HCT116 (cell line): ENCODE data around the gene ZNF892.

Source experiments
- EZH2 ChIP-seq: fragments of 200-600 bp; sonication (generic); IDR thresholded peaks from 2 replicates; pipeline ENCODE4 v1.6.1; 2017; ENCODE audit warnings: antibody characterized with exemption, mixed run types
- TF ChIP-seq, protein P1 (sequence below): IDR thresholded peaks from 2 replicates; pipeline ENCODE4 v1.6.1; 2012; ENCODE audit warnings: low read depth
- TF ChIP-seq, protein P2 (sequence below): IDR thresholded peaks from 2 replicates; pipeline ENCODE4 v1.6.1; 2012
- TF ChIP-seq, protein P3 (sequence below): IDR thresholded peaks from 2 replicates; pipeline ENCODE4 v1.6.1; 2012

DNA sequence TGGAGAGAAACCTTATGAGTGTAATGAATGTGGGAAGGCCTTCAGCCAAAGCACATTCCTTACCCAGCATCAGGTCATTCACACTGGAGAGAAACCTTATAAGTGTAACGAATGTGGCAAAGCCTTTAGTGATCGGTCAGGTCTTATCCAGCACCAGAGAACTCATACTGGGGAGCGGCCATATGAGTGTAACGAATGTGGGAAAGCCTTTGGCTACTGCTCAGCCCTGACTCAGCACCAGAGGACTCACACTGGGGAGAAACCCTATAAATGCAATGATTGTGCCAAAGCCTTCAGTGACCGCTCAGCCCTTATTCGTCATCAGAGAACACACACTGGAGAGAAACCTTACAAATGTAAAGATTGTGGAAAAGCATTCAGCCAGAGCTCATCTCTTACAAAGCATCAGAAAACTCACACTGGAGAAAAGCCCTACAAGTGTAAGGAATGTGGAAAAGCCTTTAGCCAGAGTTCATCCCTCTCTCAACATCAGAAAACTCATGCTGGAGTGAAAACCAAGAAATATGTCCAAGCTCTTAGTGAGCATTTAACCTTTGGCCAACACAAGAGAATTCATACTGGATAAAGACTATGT is 7.8 kb downstream of the ZNF892 start:
- TF ChIP-seq, protein P1, sequence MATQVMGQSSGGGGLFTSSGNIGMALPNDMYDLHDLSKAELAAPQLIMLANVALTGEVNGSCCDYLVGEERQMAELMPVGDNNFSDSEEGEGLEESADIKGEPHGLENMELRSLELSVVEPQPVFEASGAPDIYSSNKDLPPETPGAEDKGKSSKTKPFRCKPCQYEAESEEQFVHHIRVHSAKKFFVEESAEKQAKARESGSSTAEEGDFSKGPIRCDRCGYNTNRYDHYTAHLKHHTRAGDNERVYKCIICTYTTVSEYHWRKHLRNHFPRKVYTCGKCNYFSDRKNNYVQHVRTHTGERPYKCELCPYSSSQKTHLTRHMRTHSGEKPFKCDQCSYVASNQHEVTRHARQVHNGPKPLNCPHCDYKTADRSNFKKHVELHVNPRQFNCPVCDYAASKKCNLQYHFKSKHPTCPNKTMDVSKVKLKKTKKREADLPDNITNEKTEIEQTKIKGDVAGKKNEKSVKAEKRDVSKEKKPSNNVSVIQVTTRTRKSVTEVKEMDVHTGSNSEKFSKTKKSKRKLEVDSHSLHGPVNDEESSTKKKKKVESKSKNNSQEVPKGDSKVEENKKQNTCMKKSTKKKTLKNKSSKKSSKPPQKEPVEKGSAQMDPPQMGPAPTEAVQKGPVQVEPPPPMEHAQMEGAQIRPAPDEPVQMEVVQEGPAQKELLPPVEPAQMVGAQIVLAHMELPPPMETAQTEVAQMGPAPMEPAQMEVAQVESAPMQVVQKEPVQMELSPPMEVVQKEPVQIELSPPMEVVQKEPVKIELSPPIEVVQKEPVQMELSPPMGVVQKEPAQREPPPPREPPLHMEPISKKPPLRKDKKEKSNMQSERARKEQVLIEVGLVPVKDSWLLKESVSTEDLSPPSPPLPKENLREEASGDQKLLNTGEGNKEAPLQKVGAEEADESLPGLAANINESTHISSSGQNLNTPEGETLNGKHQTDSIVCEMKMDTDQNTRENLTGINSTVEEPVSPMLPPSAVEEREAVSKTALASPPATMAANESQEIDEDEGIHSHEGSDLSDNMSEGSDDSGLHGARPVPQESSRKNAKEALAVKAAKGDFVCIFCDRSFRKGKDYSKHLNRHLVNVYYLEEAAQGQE: no peak
- TF ChIP-seq, protein P2, sequence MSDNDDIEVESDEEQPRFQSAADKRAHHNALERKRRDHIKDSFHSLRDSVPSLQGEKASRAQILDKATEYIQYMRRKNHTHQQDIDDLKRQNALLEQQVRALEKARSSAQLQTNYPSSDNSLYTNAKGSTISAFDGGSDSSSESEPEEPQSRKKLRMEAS: no peak
- TF ChIP-seq, protein P3, sequence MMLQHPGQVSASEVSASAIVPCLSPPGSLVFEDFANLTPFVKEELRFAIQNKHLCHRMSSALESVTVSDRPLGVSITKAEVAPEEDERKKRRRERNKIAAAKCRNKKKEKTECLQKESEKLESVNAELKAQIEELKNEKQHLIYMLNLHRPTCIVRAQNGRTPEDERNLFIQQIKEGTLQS: no peak
- no peak for TF ChIP-seq EZH2
